NCI-H1092 treated with DMSO at 0.1 percent for 48 hours (cell line): ENCODE data around the gene DUSP16.
"Not testable (repeated sequence)": the region's sequence is repeated elsewhere in the genome, so short reads cannot be mapped to it uniquely, and the experiment has no call there.

Source experiments
- DNase-seq: peaks from one replicate; lab custom pipeline; 2025; lab: John Stamatoyannopoulos, UW

DUSP16 gene

GRCh38 chr12:12562585-12563261, at the start of gene DUSP16:
Gene DUSP16 (minus strand): TSS chr12:12562863. CDS start chr12:12521098, 41,765 bp downstream.
- peak; percentile 92 for DNase-seq

- peak; percentile 27 for DNase-seq
Measured at GRCh38 chr12:12612358-12612757, 49.7 kb upstream of the DUSP16 start.

GRCh38 chr12:12611512-12612306, 49.0 kb upstream of the DUSP16 start, which contains the start of gene CREBL2:
Gene CREBL2 (plus strand): TSS chr12:12611876. CDS start chr12:12612173, 297 bp downstream.
- DNase-seq, result peak; percentile 98

GRCh38 chr12:12610711-12611110, 48.0 kb upstream of the DUSP16 start:
- DNase-seq, result no peak

GRCh38 chr12:12609692-12610091, 47.0 kb upstream of the DUSP16 start:
- no peak for DNase-seq

GRCh38 chr12:12608557-12608957, 45.9 kb upstream of the DUSP16 start:
- DNase-seq, result no peak

GRCh38 chr12:12606781-12607589, 44.3 kb upstream of the DUSP16 start:
- DNase-seq, result no peak

- DNase-seq, result no peak
Measured at GRCh38 chr12:12604740-12605139, 42.1 kb upstream of the DUSP16 start.

- DNase-seq, result no peak
Measured at GRCh38 chr12:12600659-12601058, 38.0 kb upstream of the DUSP16 start.

- DNase-seq, result no peak
Measured at GRCh38 chr12:12599750-12600643, 37.3 kb upstream of the DUSP16 start.

- no peak for DNase-seq
Measured at GRCh38 chr12:12598864-12599263, 36.2 kb upstream of the DUSP16 start.

- DNase-seq, result not testable (repeated sequence)
Measured at GRCh38 chr12:12596598-12596997, 33.9 kb upstream of the DUSP16 start.

- DNase-seq, result not testable (repeated sequence)
Measured at GRCh38 chr12:12595929-12596328, 33.3 kb upstream of the DUSP16 start.

GRCh38 chr12:12592930-12593329, 30.3 kb upstream of the DUSP16 start:
- no peak for DNase-seq

- DNase-seq, result no peak
Measured at GRCh38 chr12:12590961-12591360, 28.3 kb upstream of the DUSP16 start.

- not testable (repeated sequence) for DNase-seq
Measured at GRCh38 chr12:12588436-12588835, 25.8 kb upstream of the DUSP16 start.

- DNase-seq, result no peak
Measured at GRCh38 chr12:12587878-12588277, 25.2 kb upstream of the DUSP16 start.

GRCh38 chr12:12586879-12587675, 24.4 kb upstream of the DUSP16 start:
- DNase-seq, result no peak

GRCh38 chr12:12585115-12585863, 22.6 kb upstream of the DUSP16 start:
- no peak for DNase-seq
